Embryonic facial prominence (tissue), 1 donor: Measurements from ENCODE around the gene BRIP1.

Source experiments
- DNase-seq: peaks from one replicate; pipeline ENCODE4 v3.0.0-alpha.2; 2016; ENCODE audit errors: extremely low spot score

BRIP1 gene

DNA sequence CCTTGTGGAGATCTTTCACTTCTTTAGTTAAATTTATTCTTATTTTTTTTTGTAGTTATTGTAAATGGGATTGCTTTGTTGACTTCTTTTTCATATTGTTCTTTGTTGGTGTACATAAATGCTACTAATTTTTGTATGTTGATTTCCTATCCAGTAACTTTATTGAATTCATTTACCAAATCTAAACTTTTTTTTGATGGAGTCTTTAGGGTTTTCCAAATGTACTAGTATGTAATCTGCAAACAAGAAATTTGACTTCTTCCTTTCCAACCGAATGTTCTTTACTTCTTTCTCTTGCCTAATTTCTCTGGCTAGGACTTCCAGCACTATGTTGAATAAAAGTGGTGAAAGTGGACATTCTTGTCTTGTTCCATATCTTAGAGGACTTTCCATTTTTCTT, 230.5 kb downstream of the BRIP1 start:
- DNase-seq, result no peak

DNA sequence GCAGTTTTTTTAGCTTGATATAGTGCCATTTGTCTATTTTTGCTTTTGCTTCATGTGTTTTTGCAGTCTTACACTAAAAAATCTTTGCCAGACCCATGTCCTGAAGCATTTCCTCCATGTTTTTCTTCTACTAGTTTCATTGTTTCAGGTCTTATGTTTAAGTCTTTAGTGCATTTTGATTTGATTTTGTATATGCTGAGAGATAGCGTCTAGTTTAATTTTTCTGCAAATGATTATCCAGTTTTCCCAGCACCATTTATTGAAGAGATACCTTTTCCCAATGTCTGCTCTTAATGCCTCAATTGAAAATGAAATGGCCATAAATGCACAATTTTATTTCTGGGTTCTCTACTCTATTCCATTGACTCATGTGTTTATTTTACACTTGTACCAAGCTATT, 231.5 kb downstream of the BRIP1 start:
- DNase-seq, result no peak
